SK-N-SH (cell line): Measurements from ENCODE around the gene DPYSL5. TPM values are rescaled to one million over a fixed set of nuclear protein-coding genes. Genes with fewer than 3 reads are reported as not detected.

Experiments
- CTCF ChIA-PET: fragments of 300-600, 350-600 bp; formaldehyde crosslinking; extraction: SDS; loops from one replicate; lab custom pipeline; 2021; lab: Yijun Ruan, JAX
- POLR2A ChIA-PET: fragments of 350-600 bp; sonication (Branson Sonifier 250); formaldehyde crosslinking; extraction: SDS; loops from one replicate; lab custom pipeline; 2020; ENCODE audit warnings: antibody characterized with exemption, inconsistent platforms; lab: Yijun Ruan, JAX
- DNase-seq: peaks from one replicate; pipeline ENCODE4 v3.0.0; 2012
- H2AFZ ChIP-seq: fragments of 200-600 bp; sonication (generic); 2 replicates; pipeline ENCODE4 v1.8.1; 2016; ENCODE audit warnings: antibody characterized with exemption, mild to moderate bottlenecking, low read depth
- H3F3A ChIP-seq: fragments of 200-600 bp; sonication (generic); replicated peaks from 2 replicates; pipeline ENCODE3; 2016; ENCODE audit warnings: antibody characterized with exemption, mild to moderate bottlenecking; ENCODE audit not compliant: insufficient read depth
- H3K27ac ChIP-seq, 2 experiments: fragments of 200-500 bp in 1 of 2; fragments of 200-600 bp in 1 of 2; sonication (Bioruptor generic) in 1 of 2; sonication (generic), shearing (Covaris generic) in 1 of 2; 2 replicates each; pipeline versions ENCODE4 v1.5.1 to v1.6.1; 2014 to 2016; ENCODE audit warnings: low read depth in 2 of 2, inconsistent platforms in 1 of 2, low read length in 1 of 2, mild to moderate bottlenecking in 1 of 2, mixed read lengths in 1 of 2
- H3K27me3 ChIP-seq: fragments of 200-600 bp; sonication (generic), shearing (Covaris generic); 2 replicates; pipeline ENCODE4 v1.6.1; 2016; ENCODE audit warnings: mixed run types; ENCODE audit not compliant: insufficient read depth
- H3K36me3 ChIP-seq, 2 experiments: fragments of 200-500 bp in 1 of 2; fragments of 200-600 bp in 1 of 2; sonication (Bioruptor generic) in 1 of 2; sonication (generic) in 1 of 2; replicated peaks in 1 of 2; 2 replicates each; pipeline versions ENCODE3 to v1.5.1; 2014 to 2016; ENCODE audit warnings: low read length in 1 of 2, mild to moderate bottlenecking in 1 of 2; ENCODE audit not compliant: insufficient read depth in 2 of 2, control insufficient read depth in 1 of 2
- H3K4me1 ChIP-seq, 2 experiments: fragments of 200-500 bp in 1 of 2; fragments of 200-600 bp in 1 of 2; sonication (Bioruptor generic) in 1 of 2; sonication (generic), shearing (Covaris generic) in 1 of 2; 2 replicates each; pipeline versions ENCODE4 v1.5.1 to v1.6.1; 2014 to 2016; ENCODE audit warnings: low read depth in 1 of 2, low read length in 1 of 2, mixed run types in 1 of 2; ENCODE audit not compliant: insufficient read depth in 2 of 2, control insufficient read depth in 1 of 2
- H3K4me2 ChIP-seq: fragments of 200-600 bp; sonication (generic), shearing (Covaris generic); 2 replicates; pipeline ENCODE4 v1.6.1; 2017; ENCODE audit warnings: mixed run types
- H3K4me3 ChIP-seq, 2 experiments: fragments of 200-500 bp in 1 of 2; fragments of 200-600 bp in 1 of 2; sonication (Bioruptor generic) in 1 of 2; sonication (generic), shearing (Covaris generic) in 1 of 2; 2 replicates each; pipeline versions ENCODE4 v1.5.1 to v1.8.1; 2014 to 2016; ENCODE audit warnings: low read depth in 2 of 2, inconsistent platforms in 1 of 2, low read length in 1 of 2, mild to moderate bottlenecking in 1 of 2, mixed read lengths in 1 of 2, moderate library complexity in 1 of 2
- H3K79me2 ChIP-seq: fragments of 200-600 bp; sonication (generic); 2 replicates; pipeline ENCODE4 v1.8.1; 2017; ENCODE audit warnings: mild to moderate bottlenecking; ENCODE audit not compliant: insufficient read depth
- H3K9ac ChIP-seq: fragments of 200-600 bp; sonication (generic); 2 replicates; pipeline ENCODE4 v1.6.1; 2017; ENCODE audit warnings: mixed run types
- H3K9me2 ChIP-seq: fragments of 200-600 bp; sonication (generic); 2 replicates; pipeline ENCODE4 v1.6.1; 2017; ENCODE audit warnings: mixed run types
- H3K9me3 ChIP-seq: fragments of 200-600 bp; sonication (generic); 2 replicates; pipeline ENCODE4 v1.6.1; 2017; ENCODE audit warnings: mixed run types, mild to moderate bottlenecking, moderate library complexity
- H4K20me1 ChIP-seq: fragments of 200-600 bp; sonication (generic); 2 replicates; pipeline ENCODE4 v1.6.1; 2017; ENCODE audit warnings: mild to moderate bottlenecking, mixed run types; ENCODE audit not compliant: insufficient read depth
- EP300 ChIP-seq, 2 experiments: IDR thresholded peaks; 2 replicates each; pipeline versions ENCODE4 v1.4.0 to v1.6.1; 2012; ENCODE audit warnings: borderline replicate concordance in 1 of 2, low read depth in 1 of 2, low read length in 1 of 2
- MEF2A ChIP-seq: IDR thresholded peaks from 2 replicates; pipeline ENCODE4 v1.4.0; 2012; ENCODE audit warnings: low read depth, borderline replicate concordance
- MXI1 ChIP-seq: IDR thresholded peaks from 2 replicates; pipeline ENCODE4 v1.6.1; 2012; ENCODE audit warnings: mild to moderate bottlenecking, low read depth, low read length, improper control_type of control experiment
- NFIC ChIP-seq: IDR thresholded peaks from 2 replicates; pipeline ENCODE4 v1.4.0; 2012; ENCODE audit warnings: borderline replicate concordance
- NRF1 ChIP-seq: IDR thresholded peaks from 2 replicates; pipeline ENCODE4 v1.6.1; 2012; ENCODE audit warnings: low read depth, mild to moderate bottlenecking, low read length
- RAD21 ChIP-seq: IDR thresholded peaks from 2 replicates; pipeline ENCODE4 v1.6.1; 2012; ENCODE audit warnings: mild to moderate bottlenecking, low read length
- RFX5 ChIP-seq: IDR thresholded peaks from 2 replicates; pipeline ENCODE4 v1.6.1; 2012; ENCODE audit warnings: mild to moderate bottlenecking, improper control_type of control experiment, low read length
- RXRA ChIP-seq: IDR thresholded peaks from 2 replicates; pipeline ENCODE4 v1.4.0; 2012; ENCODE audit warnings: low read depth, mild to moderate bottlenecking, borderline replicate concordance
- SIN3A ChIP-seq: IDR thresholded peaks from 2 replicates; pipeline ENCODE4 v1.6.1; 2012; ENCODE audit warnings: low read depth, mild to moderate bottlenecking, low read length, moderate library complexity, borderline replicate concordance
- ZBTB33 ChIP-seq: IDR thresholded peaks from 2 replicates; pipeline ENCODE4 v1.4.0; 2012; ENCODE audit warnings: low read depth, borderline replicate concordance
- WGBS: methylation state at CpG from one replicate; pipeline ENCODE4 v1.1.6; 2017; ENCODE audit warnings: low lambda C conversion rate; 5-methylcytosine and 5-hydroxymethylcytosine counted together
- polyA plus RNA-seq, 3 experiments: library from polyadenylated mRNA; depleted of rRNA; stranded (reverse); fragments of >200 nt; gene quantifications; 2 replicates each; pipeline ENCODE4 v1.2.3, GENCODE V29; 2012
- TF ChIP-seq, protein P1 (sequence below): fragments of 150-350 bp; IDR thresholded peaks from 2 replicates; pipeline ENCODE4 v1.6.1; 2017; ENCODE audit warnings: antibody characterized with exemption, low read length, low read depth, borderline replicate concordance
- TF ChIP-seq, protein P2 (sequence below): fragments of 200-600 bp; sonication (generic); IDR thresholded peaks from 2 replicates; pipeline ENCODE4 v1.6.1; 2017; ENCODE audit warnings: antibody characterized with exemption, mild to moderate bottlenecking, moderate library complexity

DPYSL5 gene
- polyA plus RNA-seq, 1 of the 3 experiments (the other 2 are of a cell fraction): 0.79 TPM

DNA sequence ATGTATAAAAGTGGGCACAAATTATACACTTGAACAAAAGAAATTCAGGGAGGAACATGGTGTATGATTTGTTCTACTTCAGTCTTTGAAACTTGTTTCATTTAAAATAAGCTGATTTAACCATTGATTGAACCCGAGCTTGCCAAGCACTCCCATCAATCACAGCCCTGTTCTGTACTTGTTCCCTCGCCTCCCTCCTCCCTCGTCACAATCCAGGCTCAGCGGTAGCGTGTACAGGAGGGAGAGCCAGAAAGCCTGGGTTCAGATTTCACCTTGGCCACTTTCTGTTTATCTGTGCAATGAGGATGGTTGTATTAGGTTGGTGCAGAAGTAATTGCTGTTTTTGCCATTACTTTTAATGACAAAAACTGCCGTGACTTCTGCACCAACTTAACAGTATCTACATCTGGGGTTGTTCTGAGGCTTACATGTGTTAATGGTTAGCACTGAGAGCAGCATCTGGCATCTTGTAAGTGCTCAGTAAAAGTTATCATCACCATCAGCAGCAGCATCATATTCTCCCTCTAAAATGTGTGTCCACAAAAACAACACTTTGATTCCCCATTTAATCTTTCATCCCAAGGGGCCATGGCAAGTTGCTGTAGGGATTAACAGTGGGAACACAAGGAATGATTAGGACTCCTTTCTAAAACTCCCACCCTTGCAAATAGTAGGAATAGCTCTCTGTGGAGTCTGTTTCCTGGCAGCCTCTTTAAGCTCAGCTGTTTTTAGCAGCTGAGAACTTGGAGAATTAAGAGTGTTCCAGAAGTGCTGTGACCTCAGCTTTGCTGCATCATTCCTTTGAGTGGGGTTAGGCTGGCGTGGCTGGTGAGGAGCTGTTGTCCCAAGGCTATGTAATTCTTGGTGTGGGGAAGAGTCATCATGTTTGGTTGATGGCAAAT is 4.7 kb downstream of the DPYSL5 start (continued):
- TF ChIP-seq, protein P1, sequence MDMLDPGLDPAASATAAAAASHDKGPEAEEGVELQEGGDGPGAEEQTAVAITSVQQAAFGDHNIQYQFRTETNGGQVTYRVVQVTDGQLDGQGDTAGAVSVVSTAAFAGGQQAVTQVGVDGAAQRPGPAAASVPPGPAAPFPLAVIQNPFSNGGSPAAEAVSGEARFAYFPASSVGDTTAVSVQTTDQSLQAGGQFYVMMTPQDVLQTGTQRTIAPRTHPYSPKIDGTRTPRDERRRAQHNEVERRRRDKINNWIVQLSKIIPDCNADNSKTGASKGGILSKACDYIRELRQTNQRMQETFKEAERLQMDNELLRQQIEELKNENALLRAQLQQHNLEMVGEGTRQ: no peak
- peak in 1 of 2 experiments; percentile 85; a peak in 2 of 4 replicates for TF ChIP-seq EP300 (IDR thresholded peaks at IDR 0.05; ENCODE audit: borderline replicate concordance in 1 of 2, low read depth in 1 of 2, low read length in 1 of 2)
- TF ChIP-seq MXI1: peak; percentile 70; the same call in 1 of the 2 replicates
- TF ChIP-seq, protein P2, sequence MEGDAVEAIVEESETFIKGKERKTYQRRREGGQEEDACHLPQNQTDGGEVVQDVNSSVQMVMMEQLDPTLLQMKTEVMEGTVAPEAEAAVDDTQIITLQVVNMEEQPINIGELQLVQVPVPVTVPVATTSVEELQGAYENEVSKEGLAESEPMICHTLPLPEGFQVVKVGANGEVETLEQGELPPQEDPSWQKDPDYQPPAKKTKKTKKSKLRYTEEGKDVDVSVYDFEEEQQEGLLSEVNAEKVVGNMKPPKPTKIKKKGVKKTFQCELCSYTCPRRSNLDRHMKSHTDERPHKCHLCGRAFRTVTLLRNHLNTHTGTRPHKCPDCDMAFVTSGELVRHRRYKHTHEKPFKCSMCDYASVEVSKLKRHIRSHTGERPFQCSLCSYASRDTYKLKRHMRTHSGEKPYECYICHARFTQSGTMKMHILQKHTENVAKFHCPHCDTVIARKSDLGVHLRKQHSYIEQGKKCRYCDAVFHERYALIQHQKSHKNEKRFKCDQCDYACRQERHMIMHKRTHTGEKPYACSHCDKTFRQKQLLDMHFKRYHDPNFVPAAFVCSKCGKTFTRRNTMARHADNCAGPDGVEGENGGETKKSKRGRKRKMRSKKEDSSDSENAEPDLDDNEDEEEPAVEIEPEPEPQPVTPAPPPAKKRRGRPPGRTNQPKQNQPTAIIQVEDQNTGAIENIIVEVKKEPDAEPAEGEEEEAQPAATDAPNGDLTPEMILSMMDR: no peak
- no peak for TF ChIP-seq SIN3A

DNA sequence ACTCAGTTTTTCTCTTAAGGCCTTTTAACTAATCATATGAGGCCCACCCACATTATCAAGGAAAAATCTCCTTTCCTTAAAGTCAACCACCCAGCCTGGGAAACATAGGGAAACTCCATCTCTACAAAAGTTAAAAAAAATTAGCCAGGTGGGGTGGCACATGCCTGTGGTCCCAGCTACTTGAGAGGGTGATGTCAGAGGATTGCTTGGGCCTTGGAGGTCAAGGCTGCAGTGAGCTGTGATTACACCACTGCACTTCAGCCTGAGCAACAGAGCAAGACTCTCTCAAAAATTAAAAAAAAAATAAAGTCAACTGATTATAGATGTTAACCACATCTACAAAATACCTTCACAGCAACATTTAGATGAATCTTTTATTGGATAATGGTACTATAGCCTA is 5.8 kb downstream of the DPYSL5 start:
- Histone ChIP-seq H3F3A (no peaks in the 10 kb centered on the region), H3K9me2 (no peaks in the 10 kb centered on the region), H3K4me1 (peaks cover 0 to 43% of the 10 kb centered on the region in 2 experiments; a peak in 3 of 4 replicates), H3K4me3 (no peak overlapping the region), H3K9ac (no peak overlapping the region), H3K9me3 (no peaks in the 10 kb centered on the region), H3K4me2 (no peak overlapping the region), H4K20me1 (no peaks in the 10 kb centered on the region), H3K36me3 (no peaks in the 10 kb centered on the region), H3K27ac (peak overlapping the region in 1 of 2 experiments; percentile 94; a peak in 2 of 4 replicates), H2AFZ (no peak overlapping the region), H3K27me3 (peaks cover 53% of the 10 kb centered on the region), H3K79me2 (no peaks in the 10 kb centered on the region)
- TF ChIP-seq MEF2A: no peak
- TF ChIP-seq RAD21: no peak
- no peak for TF ChIP-seq NRF1
- TF ChIP-seq EP300 (IDR thresholded peaks at IDR 0.05; ENCODE audit: borderline replicate concordance in 1 of 2, low read depth in 1 of 2, low read length in 1 of 2): no peak
- ChIA-PET CTCF (interaction anchor here (0.8 to 19.4 kb wide), 9 partner anchors 7 to 163 kb away, joined by 3 to 779 read pairs (median 3); partner anchors contain the start of gene DPYSL5), POLR2A (interaction anchor here (0.8 to 3.0 kb wide), 3 partner anchors 10 to 59 kb away, joined by 3 to 19 read pairs (median 3); no protein-coding TSS in a partner anchor)
- DNase-seq: no peak

GRCh38 chr2:26854283-26854827 is 6.4 kb downstream of the DPYSL5 start:
- no peak overlapping the region for H3K27ac ChIP-seq
- H3K4me3 ChIP-seq: no peak overlapping the region
- DNase-seq: no peak
- no peaks in the 10 kb centered on the region for H4K20me1 ChIP-seq
- CTCF ChIA-PET: interaction anchor here (0.8 to 19.4 kb wide), 8 partner anchors 7 to 162 kb away, joined by 3 to 779 read pairs (median 10); partner anchors contain the start of gene DPYSL5
- no peak overlapping the region for H2AFZ ChIP-seq
- H3K79me2 ChIP-seq: no peaks in the 10 kb centered on the region
- WGBS: 21% methylated on average over 1 of the region's 1 CpG
- POLR2A ChIA-PET: interaction anchor here (0.8 to 3.0 kb wide), 3 partner anchors 9 to 58 kb away, joined by 3 to 19 read pairs (median 3); no protein-coding TSS in a partner anchor
- peaks cover 47% of the 10 kb centered on the region for H3K27me3 ChIP-seq
- H3K9me3 ChIP-seq: no peaks in the 10 kb centered on the region
- H3K9ac ChIP-seq: no peak overlapping the region
- no peaks in the 10 kb centered on the region for H3K9me2 ChIP-seq
- no peaks in the 10 kb centered on the region for H3K36me3 ChIP-seq
- no peaks in the 10 kb centered on the region for H3F3A ChIP-seq
- peaks cover 0 to 46% of the 10 kb centered on the region in 2 experiments; a peak in 3 of 4 replicates for H3K4me1 ChIP-seq
- no peak overlapping the region for H3K4me2 ChIP-seq
- TF ChIP-seq RFX5 (no peak), ZBTB33 (no peak), NFIC (no peak), RXRA (no peak)
- TF ChIP-seq, protein P1: no peak
